Activated naive CD4-positive, alpha-beta T cell treated with Interleukin-2 at 50 U/mL for 16 hours (primary cell): ENCODE measurements around the gene GPATCH2L.

ENCODE experiments used
- DNase-seq: peaks from one replicate; pipeline ENCODE4 v3.0.0-alpha.2; 2020

Gene GPATCH2L

DNA sequence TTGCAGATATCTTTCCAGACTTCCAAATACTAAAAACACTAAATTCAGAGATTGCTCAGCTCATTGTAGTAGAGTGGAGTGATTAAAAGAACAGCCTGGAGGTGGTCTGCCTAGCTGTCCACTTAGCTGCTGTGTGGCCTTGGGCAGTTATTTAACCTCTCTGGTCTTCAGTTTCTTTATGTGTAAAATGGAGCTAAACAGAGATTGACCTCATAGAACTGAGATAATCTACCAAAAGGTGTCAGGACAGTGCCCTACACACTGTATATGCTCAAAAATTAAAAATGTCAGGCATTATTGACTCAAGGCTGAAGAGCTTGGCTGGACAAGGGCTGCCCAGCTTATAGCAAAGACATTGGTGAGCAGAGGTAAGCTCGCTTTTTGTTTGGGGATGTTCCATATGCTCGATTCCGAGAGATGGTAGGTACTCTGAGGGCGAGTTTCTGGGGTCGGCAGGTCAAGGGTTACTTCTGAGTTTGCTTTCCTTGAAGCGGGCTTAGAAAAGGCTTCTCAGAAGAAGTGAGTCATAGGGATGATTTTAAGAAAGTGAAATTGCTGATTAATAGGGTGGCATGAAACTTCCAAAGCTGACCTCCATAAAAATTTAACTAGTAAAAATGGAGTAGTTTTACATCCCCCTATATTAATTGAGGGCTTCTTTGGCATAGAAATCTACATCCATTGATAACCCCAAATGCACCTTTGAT lies 107.5 kb downstream of the GPATCH2L start:
- no peak for DNase-seq

GRCh38 chr14:76260749-76261148 lies 109.0 kb downstream of the GPATCH2L start:
- DNase-seq: no peak

GRCh38 chr14:76261371-76261811 lies 109.7 kb downstream of the GPATCH2L start:
- no peak for DNase-seq

- DNase-seq: no peak
Observed at GRCh38 chr14:76262641-76263040, 110.9 kb downstream of the GPATCH2L start.
